IMR-90 (cell line): ENCODE results near the gene MICALL2. TPM values are rescaled to one million over a fixed set of nuclear protein-coding genes. Genes with fewer than 3 reads are reported as not detected.

ENCODE experiments used
- ATAC-seq: fragments of 200-7000 bp; cut with Tn5 transposase; 2 replicates; pipeline ENCODE4 v1.9.1; 2020; ENCODE audit warnings: low read depth, mild to moderate bottlenecking, moderate library complexity
- BruUV-seq: library from RNA; stranded (reverse); fragments of 400-500 nt; replicated peaks from 2 replicates; lab custom pipeline; 2021; lab: Mats Ljungman, UMichigan
- CTCF ChIA-PET: fragments of 300-600 bp; formaldehyde crosslinking; extraction: SDS; loops from one replicate; lab custom pipeline; 2021; ENCODE audit warnings: antibody characterized with exemption; lab: Yijun Ruan, JAX
- POLR2A ChIA-PET: fragments of 300-600 bp; sonication (Branson Sonifier 250); formaldehyde crosslinking; loops from one replicate; lab custom pipeline; 2022; ENCODE audit warnings: antibody characterized with exemption; ENCODE audit not compliant: unreplicated experiment; lab: Charles Lee
- DNase-seq: peaks from one replicate; pipeline ENCODE4 v3.0.0; 2013
- H2AFZ ChIP-seq: replicated peaks from 2 replicates; pipeline ENCODE3; 2013; ENCODE audit warnings: low read length, mild to moderate bottlenecking; ENCODE audit not compliant: poor library complexity
- H2AK5ac ChIP-seq: 2 replicates; pipeline ENCODE4 v1.6.1; 2013; ENCODE audit warnings: low read depth, low read length, inconsistent platforms
- H2AK9ac ChIP-seq: replicated peaks from 2 replicates; pipeline ENCODE3; 2013; ENCODE audit warnings: mild to moderate bottlenecking, low read depth, low read length, moderate library complexity; ENCODE audit not compliant: poor library complexity
- H2BK120ac ChIP-seq: 2 replicates; pipeline ENCODE4 v1.6.1; 2013; ENCODE audit warnings: low read depth, low read length, inconsistent platforms
- H2BK15ac ChIP-seq: 3 replicates; pipeline ENCODE4 v1.6.1; 2013; ENCODE audit warnings: low read depth, low read length, inconsistent platforms
- H2BK20ac ChIP-seq: 2 replicates; pipeline ENCODE4 v1.6.1; 2013; ENCODE audit warnings: low read depth, mild to moderate bottlenecking, inconsistent platforms, low read length, moderate library complexity
- H2BK5ac ChIP-seq: 2 replicates; pipeline ENCODE4 v1.6.1; 2013; ENCODE audit warnings: mild to moderate bottlenecking, low read depth, low read length, inconsistent platforms; ENCODE audit not compliant: poor library complexity, severe bottlenecking
- H3K14ac ChIP-seq: replicated peaks from 2 replicates; pipeline ENCODE4 v1.6.1; 2013; ENCODE audit warnings: low read depth, low read length, inconsistent platforms
- H3K18ac ChIP-seq: 2 replicates; pipeline ENCODE4 v1.6.1; 2013; ENCODE audit warnings: low read depth, low read length, control low read depth
- H3K23ac ChIP-seq: 2 replicates; pipeline ENCODE4 v1.6.1; 2013; ENCODE audit warnings: low read depth, low read length, inconsistent platforms
- H3K27ac ChIP-seq: 2 replicates; pipeline ENCODE4 v1.5.1; 2013; ENCODE audit warnings: mild to moderate bottlenecking, control low read depth, low read length; ENCODE audit not compliant: insufficient read depth
- H3K27me3 ChIP-seq: 2 replicates; pipeline ENCODE4 v1.6.1; 2013; ENCODE audit warnings: low read length; ENCODE audit not compliant: control insufficient read depth, insufficient read depth
- H3K36me3 ChIP-seq: 2 replicates; pipeline ENCODE4 v1.6.1; 2013; ENCODE audit warnings: low read length, mixed read lengths; ENCODE audit not compliant: control insufficient read depth, insufficient read depth
- H3K4ac ChIP-seq: 2 replicates; pipeline ENCODE4 v1.6.1; 2013; ENCODE audit warnings: low read depth, low read length, inconsistent platforms
- H3K4me1 ChIP-seq: 2 replicates; pipeline ENCODE4 v1.6.1; 2013; ENCODE audit warnings: low read length, mixed read lengths; ENCODE audit not compliant: control insufficient read depth, insufficient read depth
- H3K4me2 ChIP-seq: 2 replicates; pipeline ENCODE4 v1.6.1; 2013; ENCODE audit warnings: low read depth, mild to moderate bottlenecking, control low read depth, low read length, moderate library complexity
- H3K4me3 ChIP-seq: 2 replicates; pipeline ENCODE4 v1.5.1; 2013; ENCODE audit warnings: low read depth, mild to moderate bottlenecking, control low read depth, low read length, moderate library complexity; ENCODE audit not compliant: insufficient read depth
- H3K56ac ChIP-seq: 2 replicates; pipeline ENCODE4 v1.6.1; 2013; ENCODE audit warnings: low read length, inconsistent platforms; ENCODE audit not compliant: insufficient read depth; ENCODE audit errors: extremely low read depth
- H3K79me1 ChIP-seq, 2 experiments: 2 replicates each; pipeline ENCODE4 v1.6.1; 2013; ENCODE audit warnings: low read length in 2 of 2, inconsistent platforms in 1 of 2, low read depth in 1 of 2
- H3K9ac ChIP-seq: 2 replicates; pipeline ENCODE4 v1.6.1; 2013; ENCODE audit warnings: low read depth, low read length, control low read depth
- H3K9me1 ChIP-seq: 2 replicates; pipeline ENCODE4 v1.6.1; 2013; ENCODE audit warnings: low read length, inconsistent platforms; ENCODE audit not compliant: insufficient read depth
- H3K9me3 ChIP-seq: 2 replicates; pipeline ENCODE4 v1.6.1; 2013; ENCODE audit warnings: low read length; ENCODE audit not compliant: control insufficient read depth, insufficient read depth
- H4K20me1 ChIP-seq: 2 replicates; pipeline ENCODE4 v1.6.1; 2013; ENCODE audit warnings: low read length, inconsistent platforms; ENCODE audit not compliant: insufficient read depth
- H4K5ac ChIP-seq: 2 replicates; pipeline ENCODE4 v1.6.1; 2013; ENCODE audit warnings: mild to moderate bottlenecking, low read depth, low read length, control low read depth
- H4K8ac ChIP-seq, 2 experiments: 2 replicates each; pipeline ENCODE4 v1.6.1; 2013; ENCODE audit warnings: low read depth in 2 of 2, low read length in 2 of 2, control low read depth in 1 of 2, inconsistent platforms in 1 of 2
- H4K91ac ChIP-seq: 2 replicates; pipeline ENCODE4 v1.6.1; 2013; ENCODE audit warnings: low read depth, low read length, inconsistent platforms; ENCODE audit not compliant: insufficient read depth
- CEBPB ChIP-seq: IDR thresholded peaks from 2 replicates; pipeline ENCODE4 v1.6.1; 2012; ENCODE audit warnings: low read depth, low read length, improper control_type of control experiment
- CHD1 ChIP-seq: IDR thresholded peaks from 2 replicates; pipeline ENCODE4 v1.6.1; 2012; ENCODE audit warnings: low read depth, low read length, improper control_type of control experiment
- FOS ChIP-seq: fragments of 150-350 bp; IDR thresholded peaks from 2 replicates; pipeline ENCODE4 v1.6.1; 2016; ENCODE audit warnings: low read depth, low read length
- MAFK ChIP-seq: IDR thresholded peaks from 2 replicates; pipeline ENCODE4 v1.6.1; 2012; ENCODE audit warnings: low read depth, low read length, improper control_type of control experiment
- MAZ ChIP-seq: IDR thresholded peaks from 2 replicates; pipeline ENCODE4 v1.6.1; 2012; ENCODE audit warnings: low read depth, mild to moderate bottlenecking, low read length, improper control_type of control experiment, moderate library complexity, borderline replicate concordance
- POLR2A ChIP-seq: IDR thresholded peaks from 2 replicates; pipeline ENCODE4 v1.6.1; 2012; ENCODE audit warnings: mild to moderate bottlenecking, low read depth, low read length
- RCOR1 ChIP-seq: IDR thresholded peaks from 2 replicates; pipeline ENCODE4 v1.6.1; 2012; ENCODE audit warnings: mild to moderate bottlenecking, low read length, improper control_type of control experiment; ENCODE audit not compliant: insufficient replicate concordance
- RFX5 ChIP-seq: IDR thresholded peaks from 2 replicates; pipeline ENCODE4 v1.8.0; 2012; ENCODE audit warnings: low read depth, mild to moderate bottlenecking, low read length, moderate library complexity
- SMC3 ChIP-seq: fragments of 150-350 bp; IDR thresholded peaks from 2 replicates; pipeline ENCODE4 v1.6.1; 2016; ENCODE audit warnings: low read depth, mild to moderate bottlenecking, antibody characterized with exemption, low read length, moderate library complexity
- USF2 ChIP-seq: fragments of 150-350 bp; IDR thresholded peaks from 2 replicates; pipeline ENCODE4 v1.6.1; 2017; ENCODE audit warnings: mild to moderate bottlenecking, antibody characterized with exemption, low read length, low read depth
- WGBS, 2 experiments: methylation state at CpG; one replicate each; pipeline versions ENCODE4 v1.1.5 to v1.1.7; 2013; ENCODE audit warnings: missing lambda C conversion rate in 2 of 2; ENCODE audit not compliant: insufficient read length in 1 of 2; ENCODE audit errors: extremely low coverage in 2 of 2; 5-methylcytosine and 5-hydroxymethylcytosine counted together
- dilution Hi-C: fragments of 300-500 bp; cut with HindIII; formaldehyde crosslinking; loops from one replicate; pipeline ENCODE4 v1.14.3; 2018; ENCODE audit warnings: low sequenced_read_pairs; ENCODE audit not compliant: unreplicated experiment
- in situ Hi-C: fragments of 300-500 bp; cut with MboI; formaldehyde crosslinking; loops from 3 replicates; pipeline ENCODE4 v1.14.3; 2019; ENCODE audit warnings: low sequenced_read_pairs, inconsistent platforms, mixed read lengths
- intact Hi-C: fragments of 100-400 bp; cut with micrococcal nuclease; formaldehyde crosslinking; loops from 2 replicates; pipeline ENCODE4 v1.10.0; 2022
- polyA plus RNA-seq, 3 experiments: library from polyadenylated mRNA; depleted of rRNA; stranded (reverse); fragments of >200 nt; gene quantifications; 2 replicates each; pipeline ENCODE4 v1.2.3, GENCODE V29; 2012; ENCODE audit warnings: low replicate concordance in 1 of 3
- total RNA-seq: library from RNA; depleted of rRNA; stranded (reverse); fragments of >200 nt; gene quantifications from 2 replicates; pipeline ENCODE4 v1.2.3, GENCODE V29; 2012
- TF ChIP-seq, protein P1 (sequence below): conservative IDR thresholded peaks from 2 replicates; pipeline ENCODE4 v1.5.1; 2012; ENCODE audit warnings: mild to moderate bottlenecking, low read depth, low read length, improper control_type of control experiment

The MICALL2 gene
- total and polyA plus RNA-seq, 2 of the 4 experiments (the other 2 are of a cell fraction): 6.6 to 34.1 TPM

DNA sequence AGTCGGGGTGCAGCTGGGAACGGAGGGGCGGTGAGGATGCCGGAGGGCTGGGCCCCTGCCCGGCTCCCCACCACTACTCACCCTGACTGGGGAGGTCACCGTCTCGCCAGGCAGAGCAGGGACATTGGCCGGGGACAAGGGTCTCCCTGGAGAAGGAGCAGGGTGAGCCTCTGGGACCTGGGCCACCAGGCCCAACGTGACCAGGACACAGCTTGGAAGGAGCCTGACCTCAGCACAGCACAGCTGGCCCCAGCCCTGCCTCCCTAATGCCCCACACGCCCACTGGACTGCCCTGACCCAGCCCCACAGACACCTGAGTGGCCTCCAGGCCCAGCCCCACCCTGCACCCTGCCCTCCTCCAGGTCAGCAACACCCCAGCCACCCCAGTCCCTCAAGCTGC, 21.1 kb downstream of the MICALL2 start:
- TF ChIP-seq POLR2A (no peak), CHD1 (no peak), FOS (no peak), RFX5 (no peak), MAFK (no peak), SMC3 (no peak), CEBPB (no peak), RCOR1 (no peak), USF2 (no peak), MAZ (no peak)
- TF ChIP-seq, protein P1, sequence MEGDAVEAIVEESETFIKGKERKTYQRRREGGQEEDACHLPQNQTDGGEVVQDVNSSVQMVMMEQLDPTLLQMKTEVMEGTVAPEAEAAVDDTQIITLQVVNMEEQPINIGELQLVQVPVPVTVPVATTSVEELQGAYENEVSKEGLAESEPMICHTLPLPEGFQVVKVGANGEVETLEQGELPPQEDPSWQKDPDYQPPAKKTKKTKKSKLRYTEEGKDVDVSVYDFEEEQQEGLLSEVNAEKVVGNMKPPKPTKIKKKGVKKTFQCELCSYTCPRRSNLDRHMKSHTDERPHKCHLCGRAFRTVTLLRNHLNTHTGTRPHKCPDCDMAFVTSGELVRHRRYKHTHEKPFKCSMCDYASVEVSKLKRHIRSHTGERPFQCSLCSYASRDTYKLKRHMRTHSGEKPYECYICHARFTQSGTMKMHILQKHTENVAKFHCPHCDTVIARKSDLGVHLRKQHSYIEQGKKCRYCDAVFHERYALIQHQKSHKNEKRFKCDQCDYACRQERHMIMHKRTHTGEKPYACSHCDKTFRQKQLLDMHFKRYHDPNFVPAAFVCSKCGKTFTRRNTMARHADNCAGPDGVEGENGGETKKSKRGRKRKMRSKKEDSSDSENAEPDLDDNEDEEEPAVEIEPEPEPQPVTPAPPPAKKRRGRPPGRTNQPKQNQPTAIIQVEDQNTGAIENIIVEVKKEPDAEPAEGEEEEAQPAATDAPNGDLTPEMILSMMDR: no peak
- Histone ChIP-seq H3K36me3 (peaks cover 58% of the 10 kb centered on the region), H3K9ac (no peak overlapping the region), H2AFZ (no peak overlapping the region), H3K4ac (no peak overlapping the region), H4K5ac (no peak overlapping the region), H2BK5ac (no peak overlapping the region), H3K9me1 (peaks cover 7% of the 10 kb centered on the region), H2AK9ac (no peak overlapping the region), H3K27me3 (no peaks in the 10 kb centered on the region), H4K20me1 (peaks cover 8% of the 10 kb centered on the region), H2BK20ac (no peak overlapping the region), H3K9me3 (no peaks in the 10 kb centered on the region), H3K79me1 (peaks cover 0 to 3% of the 10 kb centered on the region in 2 experiments; a peak in 1 of 4 replicates), H2AK5ac (no peak overlapping the region), H3K4me1 (no peaks in the 10 kb centered on the region), H3K23ac (no peak overlapping the region), H3K4me2 (no peak overlapping the region), H3K27ac (no peak overlapping the region), H3K4me3 (no peak overlapping the region), H2BK15ac (no peak overlapping the region), H4K91ac (no peak overlapping the region), H3K56ac (no peak overlapping the region), H3K18ac (no peak overlapping the region), H3K14ac (no peak overlapping the region), H4K8ac (no peak overlapping the region), H2BK120ac (no peak overlapping the region)
- POLR2A ChIA-PET: no interaction called here
- CTCF ChIA-PET: no interaction called here
- 84% methylated on average over 7 of the region's 10 CpGs; no CpG with 5 or more reads in 1 of the 2 experiments for WGBS, 2 experiments
- ATAC-seq (no peak), DNase-seq (no peak)
- no TSS peak for BruUV-seq
- intact Hi-C loops: no loop called here
- dilution Hi-C loops: no loop called here
- in situ Hi-C loops: no loop called here
